Urothelium cell line (cell line): Measurements from ENCODE around the gene CCDC83.

ENCODE experiments used
- DNase-seq: peaks from one replicate; pipeline ENCODE4 v3.0.0; 2011; ENCODE audit warnings: low spot score, mixed read lengths
- FAIRE-seq: peaks from 2 replicates; lab custom pipeline; 2011; peaks lifted over from hg19 to GRCh38; lab: Jason Lieb, UNC

The CCDC83 gene

GRCh38 chr11:85855341-85855656, at the start of gene CCDC83:
CCDC83 (plus strand) TSS chr11:85855383; CDS start chr11:85865124, 9,741 bp downstream.
- no peak for DNase-seq
- FAIRE-seq, result no peak

- no peak for FAIRE-seq
- no peak for DNase-seq
Observed at GRCh38 chr11:85805387-85805786, 49.8 kb upstream of the CCDC83 start.

GRCh38 chr11:85806016-85806415, 49.2 kb upstream of the CCDC83 start:
- DNase-seq, result no peak
- FAIRE-seq, result no peak

- no peak for FAIRE-seq
Observed at GRCh38 chr11:85806876-85807275, 48.3 kb upstream of the CCDC83 start.

GRCh38 chr11:85809191-85809590, 46.0 kb upstream of the CCDC83 start:
- FAIRE-seq (no peak), DNase-seq (no peak)

More at GRCh38 chr11:85806876-85807275, 48.3 kb upstream of the CCDC83 start:
- DNase-seq, result no peak

- FAIRE-seq (peak; percentile 13), DNase-seq (peak; percentile 30)
Observed at GRCh38 chr11:85809863-85810262, 45.3 kb upstream of the CCDC83 start.

- FAIRE-seq (no peak), DNase-seq (no peak)
Observed at GRCh38 chr11:85810521-85810870, 44.7 kb upstream of the CCDC83 start.

- no peak for FAIRE-seq
- peak; percentile 93 for DNase-seq
Observed at GRCh38 chr11:85810871-85811611, 44.1 kb upstream of the CCDC83 start, which contains the start of gene SYTL2. SYTL2 (minus strand) TSS chr11:85811141; CDS start chr11:85757725, 53,416 bp downstream.

- no peak for FAIRE-seq
- no peak for DNase-seq
Observed at GRCh38 chr11:85811624-85812023, 43.6 kb upstream of the CCDC83 start.

GRCh38 chr11:85813721-85814120, 41.5 kb upstream of the CCDC83 start:
- no peak for FAIRE-seq
- no peak for DNase-seq

- FAIRE-seq (no peak), DNase-seq (no peak)
Observed at GRCh38 chr11:85815186-85815931, 39.8 kb upstream of the CCDC83 start.

GRCh38 chr11:85819441-85819840, 35.7 kb upstream of the CCDC83 start:
- FAIRE-seq (no peak), DNase-seq (no peak)

GRCh38 chr11:85821636-85822035, 33.5 kb upstream of the CCDC83 start:
- FAIRE-seq (no peak), DNase-seq (no peak)

- DNase-seq (no peak), FAIRE-seq (no peak)
Observed at GRCh38 chr11:85822814-85823213, 32.4 kb upstream of the CCDC83 start.

GRCh38 chr11:85823816-85824215, 31.4 kb upstream of the CCDC83 start:
- FAIRE-seq (no peak), DNase-seq (no peak)

- DNase-seq, result no peak
- no peak for FAIRE-seq
Observed at GRCh38 chr11:85825616-85826015, 29.6 kb upstream of the CCDC83 start.

GRCh38 chr11:85826116-85826855, 28.9 kb upstream of the CCDC83 start:
- FAIRE-seq (no peak), DNase-seq (peak; percentile 55)

GRCh38 chr11:85827748-85828639, 27.2 kb upstream of the CCDC83 start:
- DNase-seq (peak; percentile 65), FAIRE-seq (no peak)

GRCh38 chr11:85828640-85828978, 26.6 kb upstream of the CCDC83 start:
- FAIRE-seq (peak; percentile 30), DNase-seq (no peak)

- FAIRE-seq (no peak), DNase-seq (no peak)
Observed at GRCh38 chr11:85829172-85829571, 26.0 kb upstream of the CCDC83 start.

GRCh38 chr11:85831050-85831449, 24.1 kb upstream of the CCDC83 start:
- DNase-seq (no peak), FAIRE-seq (no peak)
